ENCODE data around the gene DBT.

GRCh38 chr1:100265931-100266740, 16.5 kb upstream of the DBT start, which contains the start of gene RTCA:
- TF ChIP-seq POLR2AphosphoS5 (IDR thresholded peaks at IDR 0.05; ENCODE audit: low read depth, low read length) (peak; percentile 80), POLR2A (IDR thresholded peaks at IDR 0.05; ENCODE audit: low read depth, low read length) (peak; percentile 56), TAF1 (IDR thresholded peaks at IDR 0.05; ENCODE audit: low read depth, low read length) (peak; percentile 48), POU2F2 (IDR thresholded peaks at IDR 0.05; ENCODE audit: low read depth, low read length) (0 out of 2 replicates have a peak, but pooled peaks have one; percentile 11), SPI1 (IDR thresholded peaks at IDR 0.05; ENCODE audit: low read depth, low read length) (peak; percentile 58), PAX5 (IDR thresholded peaks at IDR 0.05; ENCODE audit: insufficient read depth, low read length, severe bottlenecking) (no peak)
